ENCODE results near the gene TAF7. TPM values are rescaled to one million over a fixed set of nuclear protein-coding genes. Genes with fewer than 3 reads are reported as not detected.
"Not testable (repeated sequence)": the region's sequence is repeated elsewhere in the genome, so short reads cannot be mapped to it uniquely, and the experiment has no call there.

Gene TAF7
- total RNA-seq = 10 to 100 TPM; 57.1 to 58.0 TPM

- ChIA-PET CTCF (interaction anchor here (1.1 to 1.7 kb wide), 10 partner anchors 8 to 243 kb away, joined by 3 to 6 read pairs (median 4); partner anchors contain the start of genes PCDHB9, PCDHGA1, PCDHGA10 and PCDHGA3), POLR2A (interaction anchor here (0.6 to 1.6 kb wide), 5 partner anchors 9 to 248 kb away, joined by 3 to 8 read pairs (median 4); partner anchors contain the start of gene PCDHGA1)
These were observed at the start of gene TAF7 for GRCh38 chr5:141320225-141321169. TSS of gene TAF7 (minus strand) at chr5:141320784. CDS start at chr5:141320044, 740 bp downstream.

GRCh38 chr5:141366016-141366896, 45.7 kb upstream of the TAF7 start:
- CTCF ChIA-PET = no interaction called here
- POLR2A ChIA-PET = no interaction called here

GRCh38 chr5:141363952-141364660, 43.5 kb upstream of the TAF7 start, which contains the start of gene PCDHGA5:
TSS of gene PCDHGA5 (plus strand) at chr5:141364162. CDS start at chr5:141364331, 169 bp downstream.
- ChIA-PET CTCF (interaction anchor here (1.0 kb wide), 1 partner anchor 9 kb away, joined by 3 read pairs; no protein-coding TSS in a partner anchor), POLR2A (no interaction called here)

GRCh38 chr5:141362719-141363118, 42.1 kb upstream of the TAF7 start:
- CTCF ChIA-PET = no interaction called here
- POLR2A ChIA-PET = no interaction called here

- ChIA-PET POLR2A (no interaction called here), CTCF (interaction anchor here (1.4 kb wide), 1 partner anchor 203 kb away, joined by 4 read pairs; no protein-coding TSS in a partner anchor)
These were observed 40.1 kb upstream of the TAF7 start for GRCh38 chr5:141360685-141361084.

GRCh38 chr5:141359790-141360426, 39.3 kb upstream of the TAF7 start, which contains the start of gene PCDHGB2:
TSS of gene PCDHGB2 (plus strand) at chr5:141359994. CDS start at chr5:141360136, 142 bp downstream.
- ChIA-PET POLR2A (no interaction called here), CTCF (interaction anchor here (1.4 kb wide), 1 partner anchor 204 kb away, joined by 4 read pairs; no protein-coding TSS in a partner anchor)

- CTCF ChIA-PET = no interaction called here
- POLR2A ChIA-PET = no interaction called here
These were observed 36.4 kb upstream of the TAF7 start for GRCh38 chr5:141356950-141357349.

GRCh38 chr5:141356133-141356532, 35.5 kb upstream of the TAF7 start:
- CTCF ChIA-PET = no interaction called here
- POLR2A ChIA-PET = no interaction called here

GRCh38 chr5:141355641-141356040, 35.1 kb upstream of the TAF7 start:
- CTCF ChIA-PET = interaction anchor here (0.5 to 0.8 kb wide), 2 partner anchors 8 to 55 kb away, joined by 3 to 4 read pairs; partner anchors contain the start of gene PCDHGA5
- POLR2A ChIA-PET = no interaction called here

GRCh38 chr5:141354900-141355469, 34.4 kb upstream of the TAF7 start, which contains the start of gene PCDHGA4:
TSS of gene PCDHGA4 (plus strand) at chr5:141355021. CDS start at chr5:141355108, 87 bp downstream.
- ChIA-PET CTCF (interaction anchor here (0.5 to 0.8 kb wide), 2 partner anchors 9 to 56 kb away, joined by 3 to 4 read pairs; partner anchors contain the start of gene PCDHGA5), POLR2A (no interaction called here)

GRCh38 chr5:141351591-141351990, 31.0 kb upstream of the TAF7 start:
- POLR2A ChIA-PET = no interaction called here
- CTCF ChIA-PET = interaction anchor here (1.2 kb wide), 1 partner anchor 143 kb away, joined by 4 read pairs; the partner anchor contains the start of gene PCDHB12

- POLR2A ChIA-PET = no interaction called here
- CTCF ChIA-PET = interaction anchor here (0.9 to 1.3 kb wide), 2 partner anchors 30 to 57 kb away, joined by 3 read pairs; no protein-coding TSS in a partner anchor
These were observed 29.5 kb upstream of the TAF7 start, which contains the start of gene PCDHGB1 for GRCh38 chr5:141349917-141350619. TSS of gene PCDHGB1 (plus strand) at chr5:141350099. CDS start at chr5:141350261, 162 bp downstream.

- POLR2A ChIA-PET, CTCF ChIA-PET: not testable (repeated sequence)
These were observed 25.4 kb upstream of the TAF7 start for GRCh38 chr5:141346017-141346416.

GRCh38 chr5:141345327-141345726, 24.7 kb upstream of the TAF7 start:
- ChIA-PET POLR2A (no interaction called here), CTCF (no interaction called here)

GRCh38 chr5:141343953-141344463, 23.4 kb upstream of the TAF7 start:
- CTCF ChIA-PET = interaction anchor here (1.0 to 1.4 kb wide), 3 partner anchors 14 to 24 kb away, joined by 3 to 4 read pairs (median 3); partner anchors contain the start of gene TAF7
- POLR2A ChIA-PET = no interaction called here

- ChIA-PET CTCF (interaction anchor here (1.0 to 1.4 kb wide), 3 partner anchors 14 to 23 kb away, joined by 3 to 4 read pairs (median 3); partner anchors contain the start of gene TAF7), POLR2A (no interaction called here)
These were observed 22.8 kb upstream of the TAF7 start, which contains the start of gene PCDHGA3 for GRCh38 chr5:141343242-141343952. TSS of gene PCDHGA3 (plus strand) at chr5:141343829. CDS start at chr5:141344034, 205 bp downstream.
